ENCODE measurements around the gene APOL4. TPM values are rescaled to one million over a fixed set of nuclear protein-coding genes. Genes with fewer than 3 reads are reported as not detected.
"Not testable (repeated sequence)": the region's sequence is repeated elsewhere in the genome, so short reads cannot be mapped to it uniquely, and the experiment has no call there.

The APOL4 gene
- total RNA-seq, 8 experiments from 2014 or later, result 0.08 to 32.6 (median 5.1) TPM; not detected in 1

DNA sequence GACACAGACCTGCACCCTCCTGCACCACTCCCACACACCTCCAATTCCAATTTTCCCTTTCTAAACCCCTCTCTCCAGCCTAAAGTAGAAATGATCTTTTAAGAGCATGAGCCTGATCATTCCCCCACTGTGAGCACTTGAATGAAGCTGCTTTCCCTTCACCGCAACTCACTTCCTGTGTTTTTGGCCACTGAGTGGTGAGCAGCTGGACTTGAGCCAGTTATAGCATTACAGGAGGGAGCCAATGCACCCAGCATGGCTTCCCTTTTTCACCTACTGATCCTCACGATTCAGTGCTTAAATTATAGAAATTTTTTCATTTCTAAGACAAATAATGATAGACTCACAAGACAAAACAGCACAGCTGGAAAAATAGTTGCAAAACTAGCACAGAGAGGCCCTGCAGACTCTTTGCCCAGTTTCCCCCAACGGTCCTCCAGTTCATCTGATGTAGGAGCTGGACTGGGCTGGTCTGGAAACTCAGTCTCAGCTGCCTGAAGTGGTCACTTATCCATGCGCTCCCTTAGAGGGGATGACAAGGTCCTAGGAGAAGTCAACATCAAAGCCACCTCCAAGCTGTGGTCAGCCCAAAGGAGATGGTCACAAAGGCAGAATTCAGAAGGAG lies 9.7 kb upstream of the APOL4 start:
- H3K4me3 ChIP-seq, result no peak overlapping the region
- peaks cover 0 to 7% of the 10 kb centered on the region in 2 donors for H3K4me1 ChIP-seq (replicated peaks in 1 of 2)
- no peak overlapping the region for H3K27ac ChIP-seq
- WGBS, 10 experiments, result 0 to 86% (median 60%) methylated on average over 1 to 4 of the region's 4 CpGs; no CpG with 5 or more reads in 2 of the 10 experiments
- in situ Hi-C loops (cut with MboI; ENCODE audit: low pct_unique_long_range_greater_than_20kb in 2 of 9, low sequenced_read_pairs in 9 of 9, unreplicated experiment in 9 of 9), result no loop called here
- ATAC-seq (replicated peaks in 6 of 8), result no peak

- in situ Hi-C loops (cut with MboI; ENCODE audit: low pct_unique_long_range_greater_than_20kb in 2 of 9, low sequenced_read_pairs in 9 of 9, unreplicated experiment in 9 of 9), result no loop called here
- ATAC-seq (replicated peaks in 6 of 8), result no peak
- 40 to 100% (median 95%) methylated on average over 1 to 3 of the region's 3 CpGs; no CpG with 5 or more reads in 2 of the 10 experiments for WGBS, 10 experiments
- Histone ChIP-seq H3K4me1 (replicated peaks in 1 of 2) (no peaks in the 10 kb centered on the region), H3K27ac (no peak overlapping the region), H3K4me3 (no peak overlapping the region)
These were observed 8.6 kb upstream of the APOL4 start for GRCh38 chr22:36210224-36210623.

DNA sequence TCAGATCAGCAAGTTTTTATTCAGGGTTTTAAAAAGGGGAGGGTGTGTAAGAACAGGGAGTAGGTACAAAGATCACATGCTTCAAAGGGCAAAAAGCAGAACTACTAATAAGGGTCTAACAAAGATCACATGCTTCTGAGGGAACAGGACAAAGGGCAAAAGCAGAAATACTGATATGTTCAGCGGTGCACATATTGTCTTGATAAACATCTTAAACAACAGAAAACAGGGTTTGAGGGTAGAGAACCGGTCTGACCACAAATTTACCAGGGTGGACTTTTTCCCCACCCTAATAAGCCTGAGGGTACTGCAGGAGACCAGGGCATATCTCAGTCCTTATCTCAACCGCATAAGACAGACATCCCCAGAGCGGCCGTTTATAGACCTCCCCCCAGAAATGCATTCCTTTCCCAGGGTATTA lies 7.9 kb upstream of the APOL4 start:
- H3K27ac ChIP-seq; ATAC-seq (replicated peaks in 6 of 8); H3K4me3 ChIP-seq; in situ Hi-C loops (cut with MboI; ENCODE audit: low pct_unique_long_range_greater_than_20kb in 2 of 9, low sequenced_read_pairs in 9 of 9, unreplicated experiment in 9 of 9); H3K4me1 ChIP-seq (replicated peaks in 1 of 2): not testable (repeated sequence)
- 83 to 100% (median 100%) methylated on average over 1 to 4 of the region's 5 CpGs; no CpG with 5 or more reads in 3 of the 10 experiments for WGBS, 10 experiments

DNA sequence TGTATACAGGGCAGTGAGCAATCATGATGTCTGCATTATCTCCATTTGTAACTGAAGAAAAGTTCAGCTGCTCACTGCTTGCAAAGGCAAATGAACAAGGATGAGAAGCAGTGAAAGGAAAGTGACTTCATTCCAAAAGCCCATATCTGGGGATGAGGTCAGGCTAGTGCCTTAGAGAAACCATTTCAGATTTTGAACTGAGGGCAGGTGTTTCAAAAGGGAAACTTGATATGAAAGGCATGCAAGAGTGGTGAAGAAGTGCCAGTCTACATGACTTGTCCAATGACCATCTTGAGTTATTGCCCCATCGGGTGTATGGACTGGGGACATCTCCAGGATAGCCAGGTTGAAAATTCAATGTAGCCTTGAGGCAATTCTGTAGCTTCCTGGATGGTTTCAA lies 7.3 kb upstream of the APOL4 start:
- WGBS, 10 experiments, result 80 to 100% (median 83%) methylated on average over 1 of the region's 1 CpG; no CpG with 5 or more reads in 5 of the 10 experiments
- in situ Hi-C loops (cut with MboI; ENCODE audit: low pct_unique_long_range_greater_than_20kb in 2 of 9, low sequenced_read_pairs in 9 of 9, unreplicated experiment in 9 of 9), result no loop called here
- no peak for ATAC-seq (replicated peaks in 6 of 8)

DNA sequence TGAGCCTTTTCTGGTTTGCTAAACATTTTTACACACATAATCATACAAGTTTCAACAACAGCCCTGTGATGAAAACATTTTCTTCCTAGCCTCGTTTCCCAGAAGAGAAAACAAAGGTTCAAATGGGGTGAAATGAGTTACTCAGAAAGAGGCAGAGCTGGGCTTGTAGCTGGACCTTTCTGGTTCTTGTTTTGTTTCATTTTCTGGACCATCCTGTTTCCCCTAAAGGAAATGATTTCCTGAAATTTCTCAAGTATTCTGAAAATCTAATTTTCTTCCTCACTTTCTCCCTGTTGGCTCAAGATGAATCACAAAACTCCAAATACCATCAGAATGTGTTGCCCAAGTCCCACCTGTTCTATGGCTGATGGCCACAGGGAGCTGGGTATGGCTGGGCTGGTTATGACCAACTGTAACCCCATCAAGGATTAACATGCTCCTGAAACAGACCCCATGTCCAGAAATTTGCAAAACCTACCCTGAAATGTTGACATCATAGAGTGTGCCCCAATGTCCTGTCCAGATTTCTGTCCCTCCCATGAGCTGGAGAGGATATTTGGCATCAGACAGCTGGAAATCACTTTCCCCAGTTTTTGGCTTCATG lies 6.7 kb upstream of the APOL4 start:
- Histone ChIP-seq H3K27ac (no peak overlapping the region), H3K4me1 (replicated peaks in 1 of 2) (no peaks in the 10 kb centered on the region), H3K4me3 (no peak overlapping the region)
- 0 to 67% (median 23%) methylated on average over 1 of the region's 1 CpG; no CpG with 5 or more reads in 4 of the 10 experiments for WGBS, 10 experiments
- no peak for ATAC-seq (replicated peaks in 6 of 8)
- in situ Hi-C loops (cut with MboI; ENCODE audit: low pct_unique_long_range_greater_than_20kb in 2 of 9, low sequenced_read_pairs in 9 of 9, unreplicated experiment in 9 of 9), result no loop called here

More for the DNA sequence above, 7.3 kb upstream of the APOL4 start:
- H3K4me1 ChIP-seq (replicated peaks in 1 of 2), result no peaks in the 10 kb centered on the region
- H3K27ac ChIP-seq, result no peak overlapping the region
- no peak overlapping the region for H3K4me3 ChIP-seq

DNA sequence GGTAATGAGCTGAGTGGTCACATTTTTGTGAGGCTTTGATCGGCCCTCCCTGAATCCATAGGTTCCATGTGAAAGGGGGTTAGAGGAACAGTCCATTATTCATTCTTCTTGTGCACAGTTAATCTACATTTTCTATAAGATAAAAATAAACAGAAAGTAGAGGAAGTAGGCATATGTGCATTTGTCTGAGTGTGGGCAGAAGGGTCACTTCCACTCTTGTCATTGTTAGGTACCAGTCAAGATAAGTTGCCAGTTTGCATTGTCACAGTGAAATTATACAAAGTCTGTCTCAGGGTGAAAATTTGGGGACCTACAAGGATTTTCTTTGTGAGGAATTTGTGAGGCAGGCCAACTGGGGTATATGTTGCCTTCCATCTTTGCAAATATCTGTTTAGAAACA lies 4.6 kb upstream of the APOL4 start:
- no peak overlapping the region for H3K4me3 ChIP-seq
- H3K27ac ChIP-seq, result no peak overlapping the region
- 40 to 100% (median 92%) methylated on average over 1 of the region's 1 CpG; no CpG with 5 or more reads in 4 of the 10 experiments for WGBS, 10 experiments
- ATAC-seq (replicated peaks in 6 of 8), result no peak
- peaks cover 7 to 19% of the 10 kb centered on the region in 2 donors for H3K4me1 ChIP-seq (replicated peaks in 1 of 2)
- in situ Hi-C loops (cut with MboI; ENCODE audit: low pct_unique_long_range_greater_than_20kb in 2 of 9, low sequenced_read_pairs in 9 of 9, unreplicated experiment in 9 of 9), result no loop called here

GRCh38 chr22:36205573-36205972 lies 4.0 kb upstream of the APOL4 start:
- H3K4me3 ChIP-seq; H3K27ac ChIP-seq; in situ Hi-C loops (cut with MboI; ENCODE audit: low pct_unique_long_range_greater_than_20kb in 2 of 9, low sequenced_read_pairs in 9 of 9, unreplicated experiment in 9 of 9); ATAC-seq (replicated peaks in 6 of 8): not testable (repeated sequence)
- H3K4me1 ChIP-seq (replicated peaks in 1 of 2), result peaks cover 7 to 19% of the 10 kb centered on the region in 2 donors
- WGBS, 10 experiments, result 47 to 80% (median 79%) methylated on average over 1 to 3 of the region's 5 CpGs; no CpG with 5 or more reads in 5 of the 10 experiments

DNA sequence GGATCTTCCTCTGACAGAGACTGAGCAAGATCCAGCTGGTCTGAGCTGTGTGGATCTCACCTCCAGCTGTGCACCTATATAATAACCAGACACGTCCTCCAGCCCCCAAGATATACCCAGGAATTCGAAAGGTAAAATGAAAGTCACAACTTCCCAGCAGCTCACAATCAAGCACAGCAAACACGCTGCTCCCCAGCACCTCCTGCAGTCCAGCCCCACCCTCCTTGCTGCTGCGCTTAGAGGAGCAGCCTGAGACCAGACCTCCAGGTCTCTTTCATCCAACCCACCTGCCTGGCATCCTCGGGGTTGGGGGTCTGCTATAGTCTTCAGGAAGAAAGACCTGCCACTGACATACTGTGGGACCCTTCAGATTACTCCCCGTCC lies 3.0 kb upstream of the APOL4 start:
- ATAC-seq (replicated peaks in 6 of 8), result no peak

DNA sequence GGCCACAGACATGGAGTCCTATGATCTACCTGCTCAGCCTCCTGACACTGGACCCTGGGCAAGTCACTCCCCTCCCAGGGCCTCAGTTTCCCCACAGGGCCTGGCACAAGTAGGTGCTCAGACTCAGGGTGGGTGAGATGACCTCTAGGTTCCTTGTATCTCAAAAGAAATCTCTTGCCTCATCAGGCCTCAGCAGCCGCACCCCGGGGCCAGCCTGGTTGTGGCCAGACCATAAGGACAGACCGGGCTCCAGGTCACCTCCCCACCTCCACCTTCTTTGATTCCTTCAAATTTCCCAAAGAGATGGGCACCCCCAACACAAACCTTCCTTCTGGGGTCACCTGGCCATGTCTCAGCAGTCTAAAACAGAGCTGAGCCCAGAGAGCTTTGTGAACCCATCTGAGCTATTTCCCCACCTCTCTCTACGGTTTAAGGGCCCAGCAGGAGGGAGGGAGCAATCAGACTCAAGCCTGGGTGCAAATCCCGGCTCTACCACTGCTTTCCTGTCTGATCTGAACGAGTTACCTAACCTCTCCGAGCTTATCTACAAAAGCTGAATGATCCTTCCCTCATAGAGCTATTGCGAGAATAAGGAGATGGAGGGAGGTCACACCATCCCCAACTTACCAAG lies 2.5 kb upstream of the APOL4 start:
- 58 to 100% (median 70%) methylated on average over 1 to 7 of the region's 8 CpGs; no CpG with 5 or more reads in 3 of the 10 experiments for WGBS, 10 experiments
- ATAC-seq (replicated peaks in 6 of 8), result no peak
- in situ Hi-C loops (cut with MboI; ENCODE audit: low pct_unique_long_range_greater_than_20kb in 2 of 9, low sequenced_read_pairs in 9 of 9, unreplicated experiment in 9 of 9), result no loop called here
- no peak overlapping the region for H3K27ac ChIP-seq
- peaks cover 7 to 19% of the 10 kb centered on the region in 2 donors for H3K4me1 ChIP-seq (replicated peaks in 1 of 2)
- no peak overlapping the region for H3K4me3 ChIP-seq

More for the DNA sequence above, 3.0 kb upstream of the APOL4 start:
- peaks cover 7 to 19% of the 10 kb centered on the region in 2 donors for H3K4me1 ChIP-seq (replicated peaks in 1 of 2)
- WGBS, 10 experiments, result 45 to 68% (median 63%) methylated on average over 1 to 5 of the region's 6 CpGs; no CpG with 5 or more reads in 4 of the 10 experiments
- no peak overlapping the region for H3K4me3 ChIP-seq
- H3K27ac ChIP-seq, result no peak overlapping the region
- in situ Hi-C loops (cut with MboI; ENCODE audit: low pct_unique_long_range_greater_than_20kb in 2 of 9, low sequenced_read_pairs in 9 of 9, unreplicated experiment in 9 of 9), result no loop called here

DNA sequence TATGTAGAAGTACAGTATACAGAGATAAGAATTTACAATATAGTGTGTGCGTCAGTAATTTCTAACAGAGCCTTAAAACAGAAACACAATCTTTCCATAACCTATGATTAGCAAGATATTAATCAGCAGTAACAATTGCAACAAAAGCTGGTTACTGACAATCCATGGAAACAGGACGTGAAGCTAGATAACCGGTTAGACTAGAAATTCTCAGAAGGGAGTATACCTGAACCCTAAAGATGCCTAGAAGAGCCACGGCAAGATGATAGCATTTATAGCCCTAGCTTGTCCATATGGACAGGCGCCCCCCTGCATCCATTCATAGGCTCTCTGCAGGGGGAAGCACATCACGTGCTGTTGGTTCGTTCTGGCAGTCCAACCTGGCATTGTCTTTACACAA lies 1.8 kb upstream of the APOL4 start:
- H3K4me1 ChIP-seq (replicated peaks in 1 of 2), result peaks cover 8 to 25% of the 10 kb centered on the region in 2 donors
- WGBS, 10 experiments, result 76 to 95% (median 82%) methylated on average over 2 to 7 of the region's 7 CpGs; no CpG with 5 or more reads in 5 of the 10 experiments

GRCh38 chr22:36202906-36203305 lies 1.3 kb upstream of the APOL4 start:
- H3K27ac ChIP-seq; in situ Hi-C loops (cut with MboI; ENCODE audit: low pct_unique_long_range_greater_than_20kb in 2 of 9, low sequenced_read_pairs in 9 of 9, unreplicated experiment in 9 of 9); H3K4me3 ChIP-seq: not testable (repeated sequence)
- WGBS, 10 experiments, result 52 to 81% (median 68%) methylated on average over 2 to 7 of the region's 8 CpGs; no CpG with 5 or more reads in 5 of the 10 experiments
- ATAC-seq (replicated peaks in 6 of 8), result peak in 6 of 8 experiments; percentile 16 to 71 (median 46)
- H3K4me1 ChIP-seq (replicated peaks in 1 of 2), result peaks cover 11 to 30% of the 10 kb centered on the region in 2 donors

More for the DNA sequence above, 1.8 kb upstream of the APOL4 start:
- ATAC-seq (replicated peaks in 6 of 8); H3K4me3 ChIP-seq; in situ Hi-C loops (cut with MboI; ENCODE audit: low pct_unique_long_range_greater_than_20kb in 2 of 9, low sequenced_read_pairs in 9 of 9, unreplicated experiment in 9 of 9); H3K27ac ChIP-seq: not testable (repeated sequence)

DNA sequence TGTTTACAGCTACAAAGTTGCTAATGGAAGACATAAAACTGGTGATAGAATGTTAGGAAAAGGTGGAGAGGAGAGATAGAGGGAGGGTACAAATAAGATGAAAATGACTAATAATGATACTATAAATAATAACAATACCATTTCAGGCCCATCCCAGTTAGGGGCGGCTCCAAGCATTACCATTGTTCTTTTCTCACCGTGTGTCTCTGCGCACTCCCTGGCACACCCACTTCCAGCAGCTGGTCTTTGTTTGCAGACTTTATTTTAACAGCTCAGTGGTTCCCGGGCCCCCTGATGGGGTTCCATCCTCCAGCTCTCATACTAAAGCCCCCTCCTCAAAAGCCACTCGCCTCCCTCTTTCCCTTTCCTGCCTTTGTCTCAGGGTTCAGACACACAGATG lies 584 bp downstream of the APOL4 start:
- WGBS, 10 experiments, result no CpG with 5 or more reads among the region's 5 CpGs
- H3K4me3 ChIP-seq; H3K27ac ChIP-seq; in situ Hi-C loops (cut with MboI; ENCODE audit: low pct_unique_long_range_greater_than_20kb in 2 of 9, low sequenced_read_pairs in 9 of 9, unreplicated experiment in 9 of 9): not testable (repeated sequence)
- peaks cover 30 to 48% of the 10 kb centered on the region in 2 donors for H3K4me1 ChIP-seq (replicated peaks in 1 of 2)
- peak in 2 of 8 experiments; percentile 19 to 24 for ATAC-seq (replicated peaks in 6 of 8)

GRCh38 chr22:36199001-36199551 lies 2.5 kb downstream of the APOL4 start:
- no peak for ATAC-seq (replicated peaks in 6 of 8)
- Histone ChIP-seq H3K4me3 (no peak overlapping the region), H3K4me1 (replicated peaks in 1 of 2) (peaks cover 33 to 55% of the 10 kb centered on the region in 2 donors), H3K27ac (no peak overlapping the region)
- in situ Hi-C loops (cut with MboI; ENCODE audit: low pct_unique_long_range_greater_than_20kb in 2 of 9, low sequenced_read_pairs in 9 of 9, unreplicated experiment in 9 of 9), result loop anchor here in 1 of 9 experiments (10.0 kb wide), 1 partner anchor 76 kb away; no protein-coding TSS in a partner anchor
- 80 to 100% (median 93%) methylated on average over 1 to 2 of the region's 5 CpGs; no CpG with 5 or more reads in 6 of the 10 experiments for WGBS, 10 experiments
